Peyer's patch (tissue), 4 donors: Measurements from ENCODE around the gene RNH1.

Experiments used
- POLR2A ChIP-seq, 2 donors: fragments of 450-650 bp; IDR thresholded peaks; one replicate each; pipeline ENCODE4 v1.5.1; 2017; ENCODE audit warnings: antibody characterized with exemption in 2 of 2, mild to moderate bottlenecking in 2 of 2, moderate library complexity in 2 of 2
- TF ChIP-seq, protein P1 (sequence below), 6 experiments: fragments of 450-650 bp in 4 of 6; fragments of 200-600 bp in 2 of 6; sonication (generic) in 1 of 6; IDR thresholded peaks; one replicate each; pipeline ENCODE4 v1.5.1; 2017 to 2019; ENCODE audit warnings: antibody characterized with exemption in 6 of 6, mild to moderate bottlenecking in 3 of 6, moderate library complexity in 1 of 6

DNA sequence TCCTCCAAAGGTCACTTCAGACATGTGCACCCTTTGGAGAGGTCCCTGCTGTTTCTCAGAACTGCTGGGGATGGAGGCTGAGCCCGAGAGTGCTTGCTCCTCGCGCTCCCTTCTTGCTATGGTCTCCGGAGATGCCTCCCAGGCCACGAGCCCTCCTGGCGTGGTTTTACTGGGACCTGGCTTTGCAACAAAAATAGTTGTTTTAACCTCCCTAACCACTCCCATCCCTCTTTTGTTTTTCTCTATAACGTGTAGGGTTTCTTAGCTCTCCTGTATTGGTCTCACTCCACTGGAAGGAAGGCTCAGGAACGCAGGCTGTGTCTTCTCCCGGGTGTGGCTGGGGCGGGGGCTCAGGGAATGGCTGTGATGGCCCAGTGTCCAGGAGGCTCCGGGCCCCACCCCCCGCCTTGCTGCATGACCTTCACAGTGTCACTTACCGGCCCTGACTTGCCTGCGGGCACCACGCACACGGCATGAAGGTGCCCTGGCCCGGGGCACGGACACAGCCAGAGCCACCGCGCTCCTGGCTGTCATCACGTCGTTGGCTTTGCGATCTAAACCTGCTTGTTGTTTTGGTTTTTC is 51.4 kb downstream of the RNH1 start:
- TF ChIP-seq, protein P1, sequence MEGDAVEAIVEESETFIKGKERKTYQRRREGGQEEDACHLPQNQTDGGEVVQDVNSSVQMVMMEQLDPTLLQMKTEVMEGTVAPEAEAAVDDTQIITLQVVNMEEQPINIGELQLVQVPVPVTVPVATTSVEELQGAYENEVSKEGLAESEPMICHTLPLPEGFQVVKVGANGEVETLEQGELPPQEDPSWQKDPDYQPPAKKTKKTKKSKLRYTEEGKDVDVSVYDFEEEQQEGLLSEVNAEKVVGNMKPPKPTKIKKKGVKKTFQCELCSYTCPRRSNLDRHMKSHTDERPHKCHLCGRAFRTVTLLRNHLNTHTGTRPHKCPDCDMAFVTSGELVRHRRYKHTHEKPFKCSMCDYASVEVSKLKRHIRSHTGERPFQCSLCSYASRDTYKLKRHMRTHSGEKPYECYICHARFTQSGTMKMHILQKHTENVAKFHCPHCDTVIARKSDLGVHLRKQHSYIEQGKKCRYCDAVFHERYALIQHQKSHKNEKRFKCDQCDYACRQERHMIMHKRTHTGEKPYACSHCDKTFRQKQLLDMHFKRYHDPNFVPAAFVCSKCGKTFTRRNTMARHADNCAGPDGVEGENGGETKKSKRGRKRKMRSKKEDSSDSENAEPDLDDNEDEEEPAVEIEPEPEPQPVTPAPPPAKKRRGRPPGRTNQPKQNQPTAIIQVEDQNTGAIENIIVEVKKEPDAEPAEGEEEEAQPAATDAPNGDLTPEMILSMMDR (IDR thresholded peaks at IDR 0.05), result no peak
- no peak for TF ChIP-seq POLR2A (IDR thresholded peaks at IDR 0.05)
